Dedifferentiated amniotic fluid mesenchymal stem cell (primary cell): ENCODE data around the gene GADD45A.

Experiments used
- DNase-seq: peaks from one replicate; pipeline ENCODE4 v3.0.0-alpha.2; 2016; ENCODE audit errors: extremely low spot score

The GADD45A gene

GRCh38 chr1:67688526-67689219, 3.7 kb downstream of the GADD45A start:
- no peak for DNase-seq

- no peak for DNase-seq
These were observed 4.4 kb downstream of the GADD45A start for GRCh38 chr1:67689267-67690017.

- DNase-seq = no peak
These were observed 5.0 kb downstream of the GADD45A start for GRCh38 chr1:67690018-67690363.

GRCh38 chr1:67690411-67690810, 5.4 kb downstream of the GADD45A start:
- DNase-seq = no peak

GRCh38 chr1:67691712-67692111, 6.7 kb downstream of the GADD45A start:
- DNase-seq = no peak

GRCh38 chr1:67695963-67696362, 11.0 kb downstream of the GADD45A start:
- DNase-seq = no peak

GRCh38 chr1:67696708-67697107, 11.7 kb downstream of the GADD45A start:
- DNase-seq = no peak

GRCh38 chr1:67700220-67700619, 15.2 kb downstream of the GADD45A start:
- no peak for DNase-seq

- DNase-seq = no peak
These were observed 15.8 kb downstream of the GADD45A start for GRCh38 chr1:67700692-67701410.

GRCh38 chr1:67701876-67702275, 16.9 kb downstream of the GADD45A start:
- no peak for DNase-seq

- no peak for DNase-seq
These were observed 19.4 kb downstream of the GADD45A start for GRCh38 chr1:67704351-67704750.

- no peak for DNase-seq
These were observed 20.9 kb downstream of the GADD45A start for GRCh38 chr1:67705735-67706453.

- DNase-seq = no peak
These were observed 23.6 kb downstream of the GADD45A start for GRCh38 chr1:67708606-67709005.

- DNase-seq = peak; percentile 45
These were observed 25.4 kb downstream of the GADD45A start for GRCh38 chr1:67710417-67710816.

- DNase-seq = no peak
These were observed 26.3 kb downstream of the GADD45A start for GRCh38 chr1:67711158-67711854.

- DNase-seq = no peak
These were observed 26.8 kb downstream of the GADD45A start for GRCh38 chr1:67711855-67712212.

- peak; percentile 66 for DNase-seq
These were observed 28.3 kb downstream of the GADD45A start for GRCh38 chr1:67713057-67713846.

GRCh38 chr1:67715819-67716218, 30.8 kb downstream of the GADD45A start:
- no peak for DNase-seq

- peak; percentile 34 for DNase-seq
These were observed 31.8 kb downstream of the GADD45A start for GRCh38 chr1:67716800-67717199.

- DNase-seq = no peak
These were observed 32.9 kb downstream of the GADD45A start for GRCh38 chr1:67717876-67718275.
